Subcutaneous adipose tissue (tissue), 4 donors: ENCODE results near the gene APPBP2. TPM values are rescaled to one million over a fixed set of nuclear protein-coding genes. Genes with fewer than 3 reads are reported as not detected.

Source experiments
- CTCF ChIP-seq: fragments of 450-650 bp; IDR thresholded peaks from one replicate; pipeline ENCODE4 v1.5.1; 2016; ENCODE audit warnings: low read depth, mild to moderate bottlenecking, control low read depth, antibody characterized with exemption, moderate library complexity
- total RNA-seq, 4 donors: library from RNA; depleted of rRNA; stranded (reverse); fragments of >200 nt; gene quantifications; one replicate each; pipeline ENCODE4 v1.1.0, GENCODE V29; 2016

APPBP2 gene
- total RNA-seq, 4 donors from 2014 or later: 27.7 to 39.9 (median 36.3) TPM

- no peak for TF ChIP-seq CTCF
These were observed 3.0 kb downstream of the APPBP2 start for GRCh38 chr17:60522889-60523626.

GRCh38 chr17:60519795-60520194 is 6.2 kb downstream of the APPBP2 start:
- no peak for TF ChIP-seq CTCF

GRCh38 chr17:60514500-60514899 is 11.5 kb downstream of the APPBP2 start:
- TF ChIP-seq CTCF: no peak

GRCh38 chr17:60514053-60514452 is 12.0 kb downstream of the APPBP2 start:
- TF ChIP-seq CTCF: no peak

- peak; percentile 90 for TF ChIP-seq CTCF
These were observed 13.0 kb downstream of the APPBP2 start for GRCh38 chr17:60513014-60513413.

GRCh38 chr17:60510723-60511122 is 15.3 kb downstream of the APPBP2 start:
- no peak for TF ChIP-seq CTCF

GRCh38 chr17:60510031-60510430 is 16.0 kb downstream of the APPBP2 start:
- no peak for TF ChIP-seq CTCF
